ENCODE measurements around the gene GRIK4. TPM values are rescaled to one million over a fixed set of nuclear protein-coding genes. Genes with fewer than 3 reads are reported as not detected.

GRIK4 gene
- total and polyA plus RNA-seq, 2 of the 4 experiments (the other 2 are of a cell fraction), result 0.18 to 0.38 TPM

DNA sequence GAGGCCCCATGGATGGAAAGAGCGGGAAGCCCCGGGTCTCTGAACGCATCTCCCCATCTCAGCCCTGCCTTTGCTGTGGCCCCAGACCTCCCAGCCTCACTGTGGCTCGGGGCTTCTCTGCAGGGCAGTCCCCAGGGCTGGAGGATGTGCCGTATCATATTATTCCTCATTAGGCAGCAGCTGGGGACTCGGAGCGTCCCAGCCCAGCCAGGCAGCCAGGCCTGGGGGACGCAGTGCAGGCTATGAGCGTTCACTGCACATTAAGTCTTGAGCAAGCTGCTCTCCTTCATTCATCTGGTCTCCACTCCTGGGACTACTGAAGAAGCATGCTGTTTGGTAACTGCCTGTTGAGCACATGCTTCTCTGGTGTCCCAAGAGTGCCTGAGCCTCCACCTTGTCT lies 285.6 kb downstream of the GRIK4 start:
- no peak overlapping the region for H2BK5ac ChIP-seq (ENCODE audit: low read depth, low read length, poor library complexity, severe bottlenecking)
- H3K4ac ChIP-seq (ENCODE audit: low read depth, low read length), result no peak overlapping the region
- H3K23ac ChIP-seq (ENCODE audit: low read depth, low read length), result no peak overlapping the region
- no peak overlapping the region for H3K9ac ChIP-seq (ENCODE audit: low read depth, low read length)
- intact Hi-C loops (cut with micrococcal nuclease), result no loop called here
- H3K14ac ChIP-seq (replicated peaks; ENCODE audit: low read depth, low read length), result no peak overlapping the region
- dilution Hi-C loops (cut with HindIII; ENCODE audit: low sequenced_read_pairs, unreplicated experiment), result no loop called here
- H3K79me1 ChIP-seq (ENCODE audit: low read depth in 1 of 2, low read length in 2 of 2), result no peaks in the 10 kb centered on the region
- H4K5ac ChIP-seq (ENCODE audit: low read depth, low read length), result no peak overlapping the region
- no peak overlapping the region for H3K4me2 ChIP-seq (ENCODE audit: low read depth, low read length)
- H2AK5ac ChIP-seq (ENCODE audit: low read depth, low read length), result no peak overlapping the region
- no peaks in the 10 kb centered on the region for H4K20me1 ChIP-seq (ENCODE audit: insufficient read depth, low read length)
- no peak overlapping the region for H3K27ac ChIP-seq (ENCODE audit: insufficient read depth, low read length)
- no peak overlapping the region for H4K91ac ChIP-seq (ENCODE audit: insufficient read depth, low read depth, low read length)
- no peak overlapping the region for H3K18ac ChIP-seq (ENCODE audit: low read depth, low read length)
- H3K9me3 ChIP-seq (ENCODE audit: control insufficient read depth, insufficient read depth, low read length), result no peaks in the 10 kb centered on the region
- no peaks in the 10 kb centered on the region for H3K4me1 ChIP-seq (ENCODE audit: control insufficient read depth, insufficient read depth, low read length)
- WGBS, 2 experiments (ENCODE audit: extremely low coverage in 2 of 2, insufficient read length in 1 of 2), result 49% methylated on average over 4 of the region's 9 CpGs; no CpG with 5 or more reads in 1 of the 2 experiments
- no peak for DNase-seq
- H2AFZ ChIP-seq (replicated peaks; ENCODE audit: low read length, poor library complexity), result no peak overlapping the region
- no peaks in the 10 kb centered on the region for H3K36me3 ChIP-seq (ENCODE audit: control insufficient read depth, insufficient read depth, low read length)
- H2AK9ac ChIP-seq (replicated peaks; ENCODE audit: low read depth, low read length, poor library complexity), result no peak overlapping the region
- BruUV-seq (replicated peaks), result no TSS peak
- H2BK120ac ChIP-seq (ENCODE audit: low read depth, low read length), result no peak overlapping the region
- no peak overlapping the region for H3K4me3 ChIP-seq (ENCODE audit: insufficient read depth, low read depth, low read length)
- TF ChIP-seq, protein P1, sequence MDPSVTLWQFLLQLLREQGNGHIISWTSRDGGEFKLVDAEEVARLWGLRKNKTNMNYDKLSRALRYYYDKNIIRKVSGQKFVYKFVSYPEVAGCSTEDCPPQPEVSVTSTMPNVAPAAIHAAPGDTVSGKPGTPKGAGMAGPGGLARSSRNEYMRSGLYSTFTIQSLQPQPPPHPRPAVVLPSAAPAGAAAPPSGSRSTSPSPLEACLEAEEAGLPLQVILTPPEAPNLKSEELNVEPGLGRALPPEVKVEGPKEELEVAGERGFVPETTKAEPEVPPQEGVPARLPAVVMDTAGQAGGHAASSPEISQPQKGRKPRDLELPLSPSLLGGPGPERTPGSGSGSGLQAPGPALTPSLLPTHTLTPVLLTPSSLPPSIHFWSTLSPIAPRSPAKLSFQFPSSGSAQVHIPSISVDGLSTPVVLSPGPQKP (IDR thresholded peaks at IDR 0.05; ENCODE audit: borderline replicate concordance, low read depth, low read length), result no peak
- TF ChIP-seq MAZ (IDR thresholded peaks at IDR 0.05; ENCODE audit: borderline replicate concordance, low read depth, low read length) (no peak), NFE2L2 (IDR thresholded peaks at IDR 0.05; ENCODE audit: low read depth, low read length) (no peak), POLR2A (IDR thresholded peaks at IDR 0.05; ENCODE audit: low read depth, low read length) (no peak), RAD21 (IDR thresholded peaks at IDR 0.05; ENCODE audit: low read length) (no peak), CEBPB (IDR thresholded peaks at IDR 0.05; ENCODE audit: low read depth, low read length) (no peak), FOS (IDR thresholded peaks at IDR 0.05; ENCODE audit: low read depth, low read length) (no peak), RFX5 (IDR thresholded peaks at IDR 0.05; ENCODE audit: low read depth, low read length) (no peak), CHD1 (IDR thresholded peaks at IDR 0.05; ENCODE audit: low read depth, low read length) (no peak), RCOR1 (IDR thresholded peaks at IDR 0.05; ENCODE audit: insufficient replicate concordance, low read length) (no peak), USF2 (IDR thresholded peaks at IDR 0.05; ENCODE audit: low read depth, low read length) (no peak), MAFK (IDR thresholded peaks at IDR 0.05; ENCODE audit: low read depth, low read length) (no peak), MXI1 (IDR thresholded peaks at IDR 0.05; ENCODE audit: borderline replicate concordance, low read depth, low read length) (no peak), SMC3 (IDR thresholded peaks at IDR 0.05; ENCODE audit: low read depth, low read length) (no peak)
- ATAC-seq (ENCODE audit: low read depth), result no peak
- no peak overlapping the region for H3K56ac ChIP-seq (ENCODE audit: extremely low read depth, insufficient read depth, low read length)
- no peak overlapping the region for H4K8ac ChIP-seq (ENCODE audit: low read depth in 2 of 2, low read length in 2 of 2)
- peaks cover 24% of the 10 kb centered on the region for H3K27me3 ChIP-seq (ENCODE audit: control insufficient read depth, insufficient read depth, low read length)
- in situ Hi-C loops (cut with MboI; ENCODE audit: low sequenced_read_pairs), result no loop called here
- no peak overlapping the region for H2BK15ac ChIP-seq (ENCODE audit: low read depth, low read length)
- H3K9me1 ChIP-seq (ENCODE audit: insufficient read depth, low read length), result no peaks in the 10 kb centered on the region
- CTCF ChIA-PET, result no interaction called here
- POLR2A ChIA-PET (ENCODE audit: unreplicated experiment), result no interaction called here
- no peak overlapping the region for H2BK20ac ChIP-seq (ENCODE audit: low read depth, low read length)
